Body of pancreas (tissue), 4 donors: ENCODE data around the gene MORN1.
A peak's percentile ranks its signal among the peaks of the same experiment; 100 is the strongest.

Source experiments
- POLR2A ChIP-seq, 3 donors: fragments of 450-650 bp; IDR thresholded peaks; one replicate each; pipeline ENCODE4 v1.6.1; 2016; ENCODE audit warnings: antibody characterized with exemption in 3 of 3, mild to moderate bottlenecking in 2 of 3
- TF ChIP-seq, protein P1 (sequence below), 7 experiments: fragments of 450-650 bp in 4 of 7; fragments of 200-600 bp in 3 of 7; sonication (generic) in 3 of 7; IDR thresholded peaks; one replicate each; pipeline ENCODE4 v1.5.1; 2016 to 2019; ENCODE audit warnings: antibody characterized with exemption in 7 of 7

- TF ChIP-seq, protein P1, sequence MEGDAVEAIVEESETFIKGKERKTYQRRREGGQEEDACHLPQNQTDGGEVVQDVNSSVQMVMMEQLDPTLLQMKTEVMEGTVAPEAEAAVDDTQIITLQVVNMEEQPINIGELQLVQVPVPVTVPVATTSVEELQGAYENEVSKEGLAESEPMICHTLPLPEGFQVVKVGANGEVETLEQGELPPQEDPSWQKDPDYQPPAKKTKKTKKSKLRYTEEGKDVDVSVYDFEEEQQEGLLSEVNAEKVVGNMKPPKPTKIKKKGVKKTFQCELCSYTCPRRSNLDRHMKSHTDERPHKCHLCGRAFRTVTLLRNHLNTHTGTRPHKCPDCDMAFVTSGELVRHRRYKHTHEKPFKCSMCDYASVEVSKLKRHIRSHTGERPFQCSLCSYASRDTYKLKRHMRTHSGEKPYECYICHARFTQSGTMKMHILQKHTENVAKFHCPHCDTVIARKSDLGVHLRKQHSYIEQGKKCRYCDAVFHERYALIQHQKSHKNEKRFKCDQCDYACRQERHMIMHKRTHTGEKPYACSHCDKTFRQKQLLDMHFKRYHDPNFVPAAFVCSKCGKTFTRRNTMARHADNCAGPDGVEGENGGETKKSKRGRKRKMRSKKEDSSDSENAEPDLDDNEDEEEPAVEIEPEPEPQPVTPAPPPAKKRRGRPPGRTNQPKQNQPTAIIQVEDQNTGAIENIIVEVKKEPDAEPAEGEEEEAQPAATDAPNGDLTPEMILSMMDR (IDR thresholded peaks at IDR 0.05), result no peak
- TF ChIP-seq POLR2A (IDR thresholded peaks at IDR 0.05), result peak in 2 of 3 donors; percentile 31 to 50
These were observed 90.3 kb downstream of the MORN1 start for GRCh38 chr1:2300851-2301606.
